HFFc6 (cell line): Measurements from ENCODE around the gene PKD2L2. TPM values are rescaled to one million over a fixed set of nuclear protein-coding genes. Genes with fewer than 3 reads are reported as not detected.
"Not testable (repeated sequence)": the region's sequence is repeated elsewhere in the genome, so short reads cannot be mapped to it uniquely, and the experiment has no call there.

Experiments
- DNase-seq: peaks from one replicate; pipeline ENCODE4 v3.0.0-alpha.2; 2018
- H3K27ac Mint-ChIP-seq: 2 replicates; pipeline ENCODE4 v1.8.0; 2020; ENCODE audit warnings: mild to moderate bottlenecking, mixed read lengths
- H3K27me3 Mint-ChIP-seq: 2 replicates; pipeline ENCODE4 v1.8.0; 2021; ENCODE audit warnings: mild to moderate bottlenecking, moderate library complexity, mixed read lengths; ENCODE audit not compliant: insufficient read depth
- H3K36me3 Mint-ChIP-seq: 2 replicates; pipeline ENCODE4 v1.8.0; 2021; ENCODE audit warnings: low read depth, mixed read lengths
- H3K4me1 Mint-ChIP-seq: 2 replicates; pipeline ENCODE4 v1.8.0; 2020; ENCODE audit warnings: low read depth, mixed read lengths
- H3K4me3 Mint-ChIP-seq: 2 replicates; pipeline ENCODE4 v1.8.0; 2020; ENCODE audit warnings: mild to moderate bottlenecking, moderate library complexity, mixed read lengths
- H3K9me3 Mint-ChIP-seq: 2 replicates; pipeline ENCODE4 v1.8.0; 2020; ENCODE audit warnings: mild to moderate bottlenecking, mixed read lengths
- total RNA-seq, 6 experiments: library from RNA; stranded (reverse); fragmentation: NEBNext Ultra II Directional; extraction: Animal tissue kit (Norgen Biotek cat#: 25700); gene quantifications; 2 replicates in 1 of 6; 3 replicates in 5 of 6; pipeline ENCODE4 v1.2.3, GENCODE V29; 2021
- TF ChIP-seq, protein P1 (sequence below): fragments of 200-600 bp; sonication (generic); IDR thresholded peaks from 2 replicates; pipeline ENCODE4 v1.5.0; 2021; ENCODE audit warnings: antibody characterized with exemption, mild to moderate bottlenecking

Gene PKD2L2
- total RNA-seq, 6 experiments from 2014 or later, result not detected

DNA sequence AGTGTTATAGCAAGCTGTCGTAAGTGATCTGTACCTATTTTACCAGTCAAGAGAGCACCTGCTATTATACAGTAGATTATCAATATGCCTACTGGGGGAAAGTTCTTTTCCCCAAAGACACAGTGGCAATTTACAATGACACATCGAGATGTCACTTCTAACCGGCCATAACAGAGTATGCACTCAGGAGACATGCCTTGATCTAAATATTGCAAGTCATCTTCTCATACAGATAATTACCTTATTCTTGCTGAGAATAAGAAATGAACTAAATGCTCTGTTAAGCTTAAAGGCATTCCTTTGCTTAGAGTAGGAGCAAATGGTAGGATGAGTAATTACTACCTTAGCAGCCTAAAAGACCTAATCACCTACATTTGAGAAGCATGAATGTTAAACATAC lies 71.6 kb downstream of the PKD2L2 start:
- peaks cover 18% of the 10 kb centered on the region for H3K4me1 Mint-ChIP-seq
- no peak overlapping the region for H3K27ac Mint-ChIP-seq
- H3K9me3 Mint-ChIP-seq, result no peaks in the 10 kb centered on the region
- no peak for DNase-seq
- H3K27me3 Mint-ChIP-seq, result peaks cover 3% of the 10 kb centered on the region
- TF ChIP-seq, protein P1, sequence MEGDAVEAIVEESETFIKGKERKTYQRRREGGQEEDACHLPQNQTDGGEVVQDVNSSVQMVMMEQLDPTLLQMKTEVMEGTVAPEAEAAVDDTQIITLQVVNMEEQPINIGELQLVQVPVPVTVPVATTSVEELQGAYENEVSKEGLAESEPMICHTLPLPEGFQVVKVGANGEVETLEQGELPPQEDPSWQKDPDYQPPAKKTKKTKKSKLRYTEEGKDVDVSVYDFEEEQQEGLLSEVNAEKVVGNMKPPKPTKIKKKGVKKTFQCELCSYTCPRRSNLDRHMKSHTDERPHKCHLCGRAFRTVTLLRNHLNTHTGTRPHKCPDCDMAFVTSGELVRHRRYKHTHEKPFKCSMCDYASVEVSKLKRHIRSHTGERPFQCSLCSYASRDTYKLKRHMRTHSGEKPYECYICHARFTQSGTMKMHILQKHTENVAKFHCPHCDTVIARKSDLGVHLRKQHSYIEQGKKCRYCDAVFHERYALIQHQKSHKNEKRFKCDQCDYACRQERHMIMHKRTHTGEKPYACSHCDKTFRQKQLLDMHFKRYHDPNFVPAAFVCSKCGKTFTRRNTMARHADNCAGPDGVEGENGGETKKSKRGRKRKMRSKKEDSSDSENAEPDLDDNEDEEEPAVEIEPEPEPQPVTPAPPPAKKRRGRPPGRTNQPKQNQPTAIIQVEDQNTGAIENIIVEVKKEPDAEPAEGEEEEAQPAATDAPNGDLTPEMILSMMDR, result no peak
- H3K36me3 Mint-ChIP-seq, result peaks cover 19% of the 10 kb centered on the region
- H3K4me3 Mint-ChIP-seq, result no peak overlapping the region

DNA sequence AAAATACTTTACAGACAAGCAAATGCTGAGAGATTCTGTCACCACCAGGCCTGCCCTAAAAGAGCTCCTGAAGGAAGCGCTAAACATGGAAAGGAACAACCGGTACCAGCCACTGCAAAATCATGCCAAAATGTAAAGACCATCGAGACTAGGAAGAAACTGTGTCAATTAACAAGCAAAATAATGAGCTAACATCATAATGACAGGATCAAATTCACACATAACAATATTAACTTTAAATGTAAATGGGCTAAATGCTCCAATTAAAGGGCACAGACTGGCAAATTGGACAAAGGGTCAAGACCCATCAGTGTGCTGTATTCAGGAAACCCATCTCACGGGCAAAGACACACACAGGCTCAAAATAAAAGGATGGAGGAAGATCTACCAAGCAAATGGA lies 81.1 kb downstream of the PKD2L2 start:
- H3K4me1 Mint-ChIP-seq, H3K27ac Mint-ChIP-seq, H3K27me3 Mint-ChIP-seq, DNase-seq, H3K4me3 Mint-ChIP-seq, H3K9me3 Mint-ChIP-seq: not testable (repeated sequence)
- H3K36me3 Mint-ChIP-seq, result peaks cover 33% of the 10 kb centered on the region

DNA sequence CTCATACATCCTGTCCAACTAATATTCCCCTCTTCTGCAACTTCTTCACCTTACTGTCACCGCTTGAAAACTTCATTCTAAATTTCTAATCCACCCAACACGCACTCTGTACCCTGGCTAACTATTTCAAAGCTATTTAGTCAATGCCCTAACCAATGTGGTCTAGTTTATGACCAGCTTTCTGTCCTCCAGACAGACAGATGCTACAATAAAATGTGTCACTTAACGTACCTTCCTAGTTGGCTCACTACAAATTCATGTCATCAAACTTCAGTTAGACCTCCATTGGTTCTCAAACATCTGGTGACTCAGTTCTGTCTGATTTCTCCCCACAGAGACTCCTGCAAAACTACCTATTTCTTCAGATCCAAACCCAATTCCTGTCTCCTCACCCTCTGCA lies 86.0 kb downstream of the PKD2L2 start:
- H3K36me3 Mint-ChIP-seq, result peaks cover 53% of the 10 kb centered on the region
- H3K27me3 Mint-ChIP-seq, result no peaks in the 10 kb centered on the region; the same call in 1 of the 2 replicates
- DNase-seq, result no peak
- H3K9me3 Mint-ChIP-seq, result no peaks in the 10 kb centered on the region
- H3K4me1 Mint-ChIP-seq, result no peaks in the 10 kb centered on the region
- TF ChIP-seq, protein P1, result no peak
- no peak overlapping the region for H3K4me3 Mint-ChIP-seq
- H3K27ac Mint-ChIP-seq, result no peak overlapping the region

DNA sequence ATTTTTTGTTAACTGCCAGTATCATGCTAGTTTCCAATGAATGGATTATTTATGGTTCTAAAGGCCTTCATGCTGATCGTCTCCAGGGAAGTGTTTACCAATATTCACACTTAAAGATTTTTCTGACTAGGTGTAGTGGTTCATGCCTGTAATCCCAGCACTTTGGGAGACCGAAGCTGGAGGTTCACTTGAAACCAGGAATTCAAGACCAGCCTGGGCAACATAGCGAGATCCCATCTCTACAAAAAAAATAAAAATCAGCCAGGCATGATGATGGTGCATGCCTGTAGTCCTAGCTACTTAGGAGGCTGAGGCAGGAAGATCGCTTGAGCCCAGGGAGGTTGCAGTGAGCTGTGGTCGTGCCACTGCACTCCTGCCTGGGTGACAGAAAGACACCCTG lies 100.2 kb downstream of the PKD2L2 start:
- H3K4me1 Mint-ChIP-seq, result peaks cover 9% of the 10 kb centered on the region
- H3K36me3 Mint-ChIP-seq, result peaks cover 10% of the 10 kb centered on the region

More for the DNA sequence above, 100.2 kb downstream of the PKD2L2 start:
- H3K4me3 Mint-ChIP-seq, result no peak overlapping the region
- TF ChIP-seq, protein P1, result no peak
- H3K27ac Mint-ChIP-seq, result no peak overlapping the region
- H3K9me3 Mint-ChIP-seq, result no peaks in the 10 kb centered on the region
- no peak for DNase-seq
- no peaks in the 10 kb centered on the region for H3K27me3 Mint-ChIP-seq

Other genes starting within 250 kb of the PKD2L2 start
- gene KLHL3, start 153.4 kb upstream of the PKD2L2 start, total RNA-seq, result 1 to 10 TPM in 2 of 6 experiments, under 1 TPM in 4; 0.25 to 1.3 (median 0.53) TPM
- 10 to 100 TPM; 20.3 to 23.0 (median 22.0) TPM for gene HNRNPA0, start 135.1 kb upstream of the PKD2L2 start, total RNA-seq
- not detected for gene MYOT, start 21.6 kb upstream of the PKD2L2 start, total RNA-seq
- gene FAM13B, start 143.6 kb downstream of the PKD2L2 start, total RNA-seq, result 10 to 100 TPM; 27.5 to 38.2 (median 31.8) TPM
- not detected for gene WNT8A, start 194.6 kb downstream of the PKD2L2 start, total RNA-seq
- gene NME5, start 250.0 kb downstream of the PKD2L2 start, total RNA-seq, result under 1 TPM; 0.21 to 0.84 (median 0.42) TPM